Measurements from ENCODE around the gene SCT. TPM values are rescaled to one million over a fixed set of nuclear protein-coding genes. Genes with fewer than 3 reads are reported as not detected.
A peak's percentile ranks its signal among the peaks of the same experiment; 100 is the strongest.

SCT gene
- total RNA-seq, 1 experiment from 2014 or later = not detected

DNA sequence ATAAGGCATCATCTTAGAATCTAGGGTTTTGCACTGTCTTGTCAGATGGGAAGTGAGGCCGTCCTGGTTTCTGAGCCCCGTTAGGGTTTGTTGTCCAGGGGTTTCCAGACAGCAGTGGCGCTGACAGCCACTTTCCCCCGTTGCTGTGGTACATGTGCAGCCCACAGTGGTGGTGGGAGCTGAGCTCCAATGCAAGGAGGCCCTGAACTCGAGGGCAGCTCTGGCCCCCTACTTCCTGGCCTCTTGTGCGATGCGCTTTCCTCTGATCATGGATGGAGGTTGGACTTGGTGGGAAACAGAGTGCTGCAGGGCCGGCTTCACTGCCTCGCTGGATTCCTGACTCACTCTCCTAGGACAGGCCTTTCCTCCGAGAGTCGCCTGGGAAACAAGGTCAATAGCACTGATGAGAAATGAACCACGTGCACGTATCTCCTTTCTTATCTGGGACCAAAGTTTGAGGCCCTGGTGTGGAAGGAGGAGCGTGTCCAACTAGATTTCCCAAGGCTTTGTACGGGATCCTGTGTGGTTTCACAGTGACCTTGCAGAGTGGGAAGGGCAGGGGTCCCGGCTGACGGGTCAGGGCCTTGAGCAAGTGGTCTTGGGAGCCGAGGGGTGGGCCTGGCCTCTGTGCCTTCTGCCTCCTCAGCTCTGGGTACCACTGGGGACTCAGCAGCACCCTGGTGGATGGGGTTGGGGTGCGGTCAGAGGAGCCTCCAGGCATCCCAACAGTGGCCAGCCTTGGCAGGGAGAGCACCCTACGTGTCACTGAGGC is 47.0 kb downstream of the SCT start:
- Mint-ChIP-seq H3K36me3 (ENCODE audit: insufficient read depth, unreplicated experiment) (peaks cover 32% of the 10 kb centered on the region), H3K9me3 (ENCODE audit: unreplicated experiment) (no peaks in the 10 kb centered on the region), H3K4me3 (ENCODE audit: unreplicated experiment) (no peak overlapping the region), H3K27me3 (ENCODE audit: insufficient read depth, unreplicated experiment) (no peaks in the 10 kb centered on the region), H3K27ac (ENCODE audit: low read depth, unreplicated experiment) (no peak overlapping the region), H3K4me1 (ENCODE audit: insufficient read depth, unreplicated experiment) (peaks cover 25% of the 10 kb centered on the region)
- no TSS peak for BruUV-seq (replicated peaks)
- CTCF ChIA-PET = interaction anchor here (0.7 kb wide), 1 partner anchor 184 kb away, joined by 3 read pairs; no protein-coding TSS in a partner anchor
- DNase-seq (ENCODE audit: unreplicated experiment) = no peak
- POLR2A ChIA-PET = interaction anchor here (1.3 kb wide), 1 partner anchor 11 kb away, joined by 4 read pairs; no protein-coding TSS in a partner anchor
- intact Hi-C loops (cut with micrococcal nuclease) = no loop called here
- TF ChIP-seq, protein P1, sequence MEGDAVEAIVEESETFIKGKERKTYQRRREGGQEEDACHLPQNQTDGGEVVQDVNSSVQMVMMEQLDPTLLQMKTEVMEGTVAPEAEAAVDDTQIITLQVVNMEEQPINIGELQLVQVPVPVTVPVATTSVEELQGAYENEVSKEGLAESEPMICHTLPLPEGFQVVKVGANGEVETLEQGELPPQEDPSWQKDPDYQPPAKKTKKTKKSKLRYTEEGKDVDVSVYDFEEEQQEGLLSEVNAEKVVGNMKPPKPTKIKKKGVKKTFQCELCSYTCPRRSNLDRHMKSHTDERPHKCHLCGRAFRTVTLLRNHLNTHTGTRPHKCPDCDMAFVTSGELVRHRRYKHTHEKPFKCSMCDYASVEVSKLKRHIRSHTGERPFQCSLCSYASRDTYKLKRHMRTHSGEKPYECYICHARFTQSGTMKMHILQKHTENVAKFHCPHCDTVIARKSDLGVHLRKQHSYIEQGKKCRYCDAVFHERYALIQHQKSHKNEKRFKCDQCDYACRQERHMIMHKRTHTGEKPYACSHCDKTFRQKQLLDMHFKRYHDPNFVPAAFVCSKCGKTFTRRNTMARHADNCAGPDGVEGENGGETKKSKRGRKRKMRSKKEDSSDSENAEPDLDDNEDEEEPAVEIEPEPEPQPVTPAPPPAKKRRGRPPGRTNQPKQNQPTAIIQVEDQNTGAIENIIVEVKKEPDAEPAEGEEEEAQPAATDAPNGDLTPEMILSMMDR (IDR thresholded peaks at IDR 0.05; ENCODE audit: unreplicated experiment) = no peak

GRCh38 chr11:578276-579035 is 48.5 kb downstream of the SCT start:
- intact Hi-C loops (cut with micrococcal nuclease) = no loop called here
- Mint-ChIP-seq H3K27ac (ENCODE audit: low read depth, unreplicated experiment) (peak overlapping the region; percentile 49), H3K9me3 (ENCODE audit: unreplicated experiment) (no peaks in the 10 kb centered on the region), H3K36me3 (ENCODE audit: insufficient read depth, unreplicated experiment) (peaks cover 22% of the 10 kb centered on the region), H3K27me3 (ENCODE audit: insufficient read depth, unreplicated experiment) (no peaks in the 10 kb centered on the region), H3K4me3 (ENCODE audit: unreplicated experiment) (peak overlapping the region; percentile 79), H3K4me1 (ENCODE audit: insufficient read depth, unreplicated experiment) (peaks cover 34% of the 10 kb centered on the region)
- POLR2A ChIA-PET = interaction anchor here (0.6 to 2.5 kb wide), 12 partner anchors 10 to 235 kb away, joined by 3 to 17 read pairs (median 5); partner anchors contain the start of genes HRAS, LMNTD2 and PKP3
- CTCF ChIA-PET = interaction anchor here (0.6 to 0.9 kb wide), 5 partner anchors 23 to 205 kb away, joined by 3 to 4 read pairs (median 3); no protein-coding TSS in a partner anchor
- no peak for DNase-seq (ENCODE audit: unreplicated experiment)
- no TSS peak for BruUV-seq (replicated peaks)
- TF ChIP-seq, protein P1 (IDR thresholded peaks at IDR 0.05; ENCODE audit: unreplicated experiment) = no peak

GRCh38 chr11:577611-577894 is 49.4 kb downstream of the SCT start:
- intact Hi-C loops (cut with micrococcal nuclease) = no loop called here
- no peaks in the 10 kb centered on the region for H3K9me3 Mint-ChIP-seq (ENCODE audit: unreplicated experiment)
- ChIA-PET CTCF (interaction anchor here (0.9 kb wide), 1 partner anchor 22 kb away, joined by 3 read pairs; no protein-coding TSS in a partner anchor), POLR2A (interaction anchor here (0.7 to 2.5 kb wide), 13 partner anchors 11 to 227 kb away, joined by 3 to 17 read pairs (median 6); partner anchors contain the start of genes HRAS, PIDD1 and TMEM80)
- no peaks in the 10 kb centered on the region for H3K27me3 Mint-ChIP-seq (ENCODE audit: insufficient read depth, unreplicated experiment)
- peaks cover 13% of the 10 kb centered on the region for H3K36me3 Mint-ChIP-seq (ENCODE audit: insufficient read depth, unreplicated experiment)
- peaks cover 34% of the 10 kb centered on the region for H3K4me1 Mint-ChIP-seq (ENCODE audit: insufficient read depth, unreplicated experiment)
- peak overlapping the region; percentile 79 for H3K4me3 Mint-ChIP-seq (ENCODE audit: unreplicated experiment)
- H3K27ac Mint-ChIP-seq (ENCODE audit: low read depth, unreplicated experiment) = no peak overlapping the region
- TF ChIP-seq, protein P1 (IDR thresholded peaks at IDR 0.05; ENCODE audit: unreplicated experiment) = no peak
- BruUV-seq (replicated peaks) = no TSS peak
- DNase-seq (ENCODE audit: unreplicated experiment) = no peak
